Stimulated activated CD8-positive, alpha-beta memory T cell treated with anti-CD3 and anti-CD28 coated beads, Interleukin-15, amount 100 ng/mL, for 1 hour (primary cell): ENCODE results near the gene KLK6.

ENCODE experiments used
- DNase-seq: peaks from one replicate; pipeline ENCODE4 v3.0.0-alpha.2; 2020; ENCODE audit warnings: low read depth

Gene KLK6

DNA sequence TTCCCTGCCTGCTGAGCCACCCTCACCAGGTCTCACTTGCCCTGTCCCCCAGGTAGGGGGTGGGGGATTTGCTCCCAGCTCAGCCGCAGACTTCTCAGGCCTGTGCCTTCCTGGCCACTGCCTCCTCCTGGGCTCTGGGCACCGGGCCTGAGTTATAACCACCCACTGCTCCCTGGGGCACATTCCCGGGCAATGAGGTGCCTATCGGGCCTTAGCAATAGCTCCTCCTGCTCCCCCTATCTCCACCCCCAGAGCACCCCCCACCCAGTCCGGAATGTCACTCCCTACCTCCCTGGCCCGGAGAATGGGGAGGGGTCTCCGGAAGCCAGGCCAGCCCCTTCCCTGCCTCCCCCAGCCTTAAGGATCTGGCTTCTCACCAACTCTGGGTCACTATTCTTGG, 16.5 kb downstream of the KLK6 start, which contains the start of gene KLK5:
Gene KLK5, minus strand, starts transcription at position 129 of the 400 bp plus-strand sequence. CDS start 381 bp downstream, outside the sequence.
- no peak for DNase-seq

DNA sequence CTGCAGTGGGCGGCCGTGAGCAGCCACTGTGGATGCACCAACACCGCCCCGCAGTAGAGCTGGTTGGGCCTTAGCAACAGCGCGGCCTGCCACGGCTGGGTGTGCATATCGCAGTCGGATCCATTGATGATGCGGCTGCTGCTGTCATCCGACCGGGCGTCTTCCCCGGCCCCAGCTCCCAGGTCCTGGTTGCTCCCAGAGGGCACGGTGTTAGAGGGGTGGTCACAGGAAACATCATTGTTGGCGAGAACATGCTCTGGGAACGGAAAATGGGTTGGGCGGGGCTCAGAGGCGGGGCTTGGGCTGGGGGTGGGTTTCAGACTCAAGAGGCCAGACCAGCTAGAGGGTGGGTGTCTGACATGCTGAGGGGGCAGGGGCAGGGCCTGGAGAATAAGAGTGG, 19.5 kb downstream of the KLK6 start:
- DNase-seq, result no peak

- no peak for DNase-seq
Observed at GRCh38 chr19:50947123-50947522, 22.3 kb downstream of the KLK6 start.

DNA sequence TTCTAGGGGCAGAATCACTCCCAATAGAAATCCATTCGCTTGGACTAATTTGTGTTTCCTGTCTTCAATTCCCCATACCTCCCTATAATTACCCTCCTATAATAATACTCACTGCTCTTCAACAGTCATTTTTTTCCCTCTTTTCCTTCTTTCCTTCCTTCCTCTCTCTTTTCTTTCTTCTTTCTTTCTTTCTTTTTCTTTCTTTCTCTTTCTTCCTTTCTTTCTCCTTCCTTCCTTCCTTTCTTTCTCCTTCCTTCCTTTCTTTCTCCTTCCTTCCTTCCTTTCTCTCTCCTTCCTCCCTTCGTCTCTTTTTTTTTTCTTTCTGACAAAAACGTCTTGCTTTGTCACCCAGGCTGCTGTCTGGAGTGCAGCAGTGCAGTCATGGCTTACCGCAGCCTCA, 24.6 kb downstream of the KLK6 start:
- no peak for DNase-seq

DNA sequence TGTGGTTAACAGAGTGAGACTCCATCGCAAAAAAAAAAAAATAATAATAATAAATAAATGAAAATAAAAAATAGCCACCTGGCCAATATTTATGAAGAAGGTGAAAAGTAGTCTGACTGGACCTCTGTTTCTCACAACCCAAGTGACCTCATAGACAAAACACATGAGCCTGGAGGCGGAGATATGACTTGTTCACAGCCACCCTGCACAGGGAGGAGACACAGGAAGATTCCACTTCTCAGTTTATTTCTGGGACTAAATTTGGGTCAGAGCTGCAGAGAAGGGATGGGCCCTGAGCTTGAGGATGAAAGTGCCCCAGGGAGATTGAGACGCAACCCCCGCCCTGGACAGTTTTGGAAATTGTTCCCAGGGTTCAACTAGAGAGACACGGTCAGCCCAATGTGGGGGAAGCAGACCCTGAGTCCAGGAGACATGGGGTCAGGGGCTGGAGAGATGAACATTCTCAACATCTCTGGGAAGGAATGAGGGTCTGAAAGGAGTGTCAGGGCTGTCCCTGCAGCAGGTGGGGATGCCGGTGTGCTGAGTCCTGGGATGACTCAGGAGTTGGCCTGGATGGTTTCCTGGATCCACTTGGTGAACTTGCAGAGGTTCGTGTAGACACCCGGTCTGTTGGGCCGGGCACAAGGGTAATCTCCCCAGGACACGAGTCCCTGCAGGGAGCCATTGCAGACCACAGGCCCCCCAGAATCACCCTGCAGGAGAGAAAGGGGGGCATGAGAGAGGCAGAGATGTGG, 26.1 kb downstream of the KLK6 start:
- DNase-seq, result no peak

DNA sequence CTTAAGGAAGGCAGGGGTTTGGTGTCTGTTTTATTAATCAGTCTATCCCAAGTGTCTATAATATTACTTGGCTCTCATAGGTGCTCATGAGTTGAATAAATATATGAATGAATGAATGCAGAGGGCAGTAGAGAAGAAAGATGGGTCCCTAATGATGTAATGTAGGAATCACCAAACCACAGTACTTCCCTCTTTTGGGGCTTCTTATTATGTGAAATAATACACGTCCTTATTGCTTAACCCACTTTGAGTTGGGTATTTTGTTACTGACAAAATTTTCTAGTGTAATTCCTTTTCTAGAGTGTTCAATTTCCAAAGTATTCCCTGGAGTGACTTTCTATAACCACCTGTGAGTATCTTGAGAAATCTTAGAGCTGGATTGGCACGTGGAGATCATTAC, 29.8 kb downstream of the KLK6 start:
- no peak for DNase-seq

DNA sequence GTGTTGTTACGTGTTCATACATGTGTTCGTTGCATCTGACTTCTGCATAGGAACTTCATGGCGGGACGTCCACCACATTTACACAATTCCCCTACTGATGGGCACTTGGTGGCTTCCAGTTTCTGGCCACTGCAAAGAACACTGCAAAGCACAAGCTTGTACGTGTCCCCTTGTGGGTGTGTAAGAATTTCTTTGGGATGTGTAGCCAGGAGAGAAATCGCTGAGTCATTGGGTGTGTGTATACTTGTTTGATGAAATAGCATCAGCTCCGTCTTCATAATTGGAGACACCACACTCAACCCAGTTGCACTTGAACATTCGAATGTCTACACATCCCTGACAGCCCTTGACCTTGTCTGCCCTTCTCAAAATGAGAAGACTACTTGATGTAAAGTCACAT, 35.8 kb downstream of the KLK6 start:
- no peak for DNase-seq

DNA sequence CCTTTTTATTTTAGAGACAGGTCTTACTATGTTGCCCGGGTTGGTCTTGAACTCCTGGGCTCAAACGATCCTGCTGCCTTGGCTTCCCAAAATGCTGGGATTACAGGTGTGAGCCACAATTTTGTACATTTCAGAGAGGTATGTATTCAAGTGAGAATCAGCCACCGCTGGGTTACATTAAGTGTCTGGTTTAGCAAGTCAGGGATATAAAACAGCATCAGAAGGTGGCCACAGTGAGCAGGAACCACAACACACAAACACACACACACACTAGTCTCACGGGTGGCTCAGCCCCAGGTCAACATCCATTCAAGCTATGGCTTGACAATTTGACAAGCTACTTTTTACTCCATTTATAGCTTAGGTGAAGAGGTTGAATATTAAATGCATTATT, 36.7 kb downstream of the KLK6 start:
- no peak for DNase-seq

DNA sequence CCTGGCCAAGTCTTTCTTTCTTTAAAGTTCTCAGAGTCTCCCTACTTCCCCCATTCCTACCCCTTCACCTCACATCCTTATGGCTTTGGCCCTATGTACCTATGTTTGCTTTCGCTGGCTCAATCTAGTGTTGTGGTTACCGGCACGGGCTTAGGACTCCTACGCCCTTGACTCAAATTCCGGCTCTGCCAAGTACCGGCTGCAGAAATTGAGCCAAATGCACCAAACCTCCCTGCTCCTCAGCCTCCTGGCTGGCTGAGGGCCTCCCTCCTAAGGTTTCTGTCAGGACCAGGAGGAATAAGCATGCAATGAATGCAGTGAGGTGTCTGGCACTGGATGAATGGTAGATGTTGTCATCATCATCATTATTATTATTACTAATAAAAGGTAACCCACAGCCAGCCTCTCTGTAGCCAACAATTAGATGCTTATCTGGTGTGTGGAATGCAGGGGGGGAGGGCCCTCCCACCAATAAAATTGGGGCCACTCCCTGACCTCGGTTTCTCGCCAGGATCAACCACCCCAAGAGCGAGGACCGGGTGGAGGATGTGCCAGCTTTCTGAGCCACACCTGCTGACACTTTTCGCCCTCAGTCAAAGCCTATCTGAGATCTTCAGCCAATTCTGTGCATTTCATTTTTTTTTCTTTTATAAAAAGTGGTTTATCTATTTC, 37.2 kb downstream of the KLK6 start:
- no peak for DNase-seq

GRCh38 chr19:50931023-50931422, 38.4 kb downstream of the KLK6 start:
- no peak for DNase-seq

- no peak for DNase-seq
Observed at GRCh38 chr19:50928831-50929230, 40.6 kb downstream of the KLK6 start.

DNA sequence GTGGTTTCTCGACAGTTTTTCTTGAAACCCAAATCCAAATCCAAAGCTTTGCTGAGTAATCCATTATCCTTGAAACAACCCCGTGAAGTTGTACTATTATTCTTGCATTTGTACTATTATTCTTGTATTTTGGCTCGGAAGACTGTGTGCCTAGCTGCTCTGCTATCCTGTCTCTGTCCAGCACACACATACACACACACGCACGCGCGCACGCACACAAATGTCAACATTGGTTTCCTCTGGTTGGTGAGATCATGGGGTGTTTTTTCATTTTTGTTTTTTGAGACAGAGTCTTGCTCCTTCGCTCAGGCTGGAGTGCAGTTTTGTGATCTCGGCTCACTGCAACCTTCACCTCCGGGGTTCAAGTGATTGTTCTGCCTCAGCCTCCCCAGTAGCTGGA, 43.2 kb downstream of the KLK6 start:
- no peak for DNase-seq

DNA sequence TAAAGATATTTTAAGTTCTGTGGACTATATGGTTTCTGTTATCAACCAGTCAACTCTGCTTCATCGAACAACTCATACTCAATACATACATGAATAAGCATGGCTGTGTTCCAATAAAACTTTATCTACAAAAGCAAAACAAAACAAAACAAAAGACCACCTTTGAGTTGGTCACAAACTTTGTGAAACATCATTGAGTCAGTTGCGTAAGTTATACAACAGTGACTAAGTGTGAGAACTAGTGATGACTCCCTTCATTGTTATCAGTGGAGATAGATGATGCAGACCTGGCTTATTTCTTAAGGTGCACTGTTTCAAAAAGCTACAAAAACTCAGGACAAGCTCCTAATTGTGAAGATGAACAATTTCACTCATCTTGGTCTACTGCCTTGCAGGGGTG, 43.7 kb downstream of the KLK6 start:
- no peak for DNase-seq

DNA sequence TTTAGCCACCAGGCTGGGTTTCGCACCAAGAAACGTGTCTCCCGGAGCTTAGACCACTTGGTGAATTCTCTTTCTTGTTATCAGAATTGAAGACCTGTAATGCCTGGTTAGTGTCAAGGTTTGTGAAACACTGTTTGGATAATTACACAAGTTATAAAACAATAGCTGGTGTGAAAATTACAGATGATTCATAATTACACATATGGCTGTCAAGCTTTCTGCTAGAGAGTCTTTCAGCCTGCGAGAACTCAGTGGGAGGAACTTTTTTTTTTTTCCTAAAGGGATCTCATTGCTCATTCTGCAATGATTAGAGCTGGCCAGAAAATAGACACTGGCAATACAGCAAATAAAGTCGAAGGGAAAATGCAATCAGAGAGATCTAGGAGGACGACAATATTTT, 44.8 kb downstream of the KLK6 start:
- DNase-seq, result no peak

DNA sequence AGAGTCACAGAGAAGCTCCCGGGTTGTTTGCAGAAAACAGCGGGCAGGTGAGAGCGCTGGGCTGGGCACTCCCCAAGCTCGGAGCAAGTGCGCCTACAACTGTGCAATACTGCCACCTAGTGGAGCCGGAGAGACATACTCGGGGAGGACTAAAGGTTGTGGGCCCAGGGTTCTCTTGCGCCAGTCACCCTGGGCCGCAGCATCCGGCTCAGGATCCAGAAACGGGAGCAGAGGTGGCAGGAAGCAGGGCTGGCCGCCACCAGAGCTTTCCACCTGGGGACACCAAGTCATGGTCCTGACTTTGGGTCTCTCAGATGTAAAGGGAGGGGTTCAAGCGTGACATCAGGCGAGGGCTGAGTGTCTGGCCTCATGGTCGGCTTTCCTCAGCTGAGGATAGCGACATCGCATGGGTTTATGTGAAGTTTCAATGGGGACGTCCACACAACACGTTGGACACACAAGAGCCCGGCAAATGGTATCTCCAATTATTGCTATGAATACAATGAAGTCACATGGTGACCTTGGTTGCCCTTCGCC, 47.0 kb downstream of the KLK6 start:
- DNase-seq, result peak; percentile 44

GRCh38 chr19:50921426-50922316, 47.7 kb downstream of the KLK6 start:
- no peak for DNase-seq

DNA sequence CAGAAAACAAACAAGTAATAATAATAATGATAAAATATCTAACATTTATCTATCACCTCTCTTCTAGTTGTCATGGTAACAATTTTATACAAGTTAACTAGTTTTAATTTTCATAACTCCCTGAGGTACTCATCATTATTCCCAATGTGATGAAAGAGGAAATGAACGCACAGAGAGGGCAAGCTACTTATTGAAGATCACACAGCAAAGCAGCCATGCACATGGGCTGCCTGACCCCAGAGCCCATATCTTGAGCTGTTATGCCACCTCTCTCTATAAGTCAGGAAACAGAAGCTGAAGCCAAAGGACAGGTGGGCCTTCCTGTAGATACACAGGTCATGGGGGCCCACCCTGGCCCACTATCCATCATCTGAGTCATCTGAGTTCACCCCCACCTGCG, 53.3 kb downstream of the KLK6 start:
- no peak for DNase-seq

- no peak for DNase-seq
Observed at GRCh38 chr19:50912727-50913716, 56.4 kb downstream of the KLK6 start.

GRCh38 chr19:50912102-50912599, 57.2 kb downstream of the KLK6 start:
- no peak for DNase-seq

GRCh38 chr19:50911206-50912101, 57.9 kb downstream of the KLK6 start, which contains the start of gene KLK4:
Gene KLK4, minus strand, starts transcription at chr19:50911395. Its CDS starts 657 bp downstream, at chr19:50910738.
- no peak for DNase-seq
